Loucy (cell line): Measurements from ENCODE around the gene PITX2.

Experiments used
- H2AFZ ChIP-seq: fragments of 200-600 bp; sonication (generic); 2 replicates; pipeline ENCODE4 v1.6.0; 2016; ENCODE audit warnings: antibody characterized with exemption, mild to moderate bottlenecking, low read length, moderate library complexity
- H3F3A ChIP-seq: fragments of 200-600 bp; 2 replicates; pipeline ENCODE4 v1.6.0; 2016; ENCODE audit warnings: antibody characterized with exemption, low read depth, mild to moderate bottlenecking
- H3K27me3 ChIP-seq: fragments of 200-600 bp; sonication (generic); 2 replicates; pipeline ENCODE4 v1.6.1; 2014; ENCODE audit warnings: low read length, mild to moderate bottlenecking; ENCODE audit not compliant: insufficient read depth, poor library complexity, severe bottlenecking
- H3K36me3 ChIP-seq: fragments of 200-600 bp; sonication (generic); 2 replicates; pipeline ENCODE4 v1.6.1; 2016; ENCODE audit warnings: low read length; ENCODE audit not compliant: insufficient read depth
- H3K4me1 ChIP-seq: fragments of 200-600 bp; sonication (generic); 2 replicates; pipeline ENCODE4 v1.5.1; 2014; ENCODE audit warnings: low read length, mild to moderate bottlenecking; ENCODE audit not compliant: insufficient read depth, poor library complexity, severe bottlenecking
- H3K4me2 ChIP-seq: fragments of 200-600 bp; sonication (generic); 2 replicates; pipeline ENCODE4 v1.6.0; 2014; ENCODE audit warnings: antibody characterized with exemption, low read length, low read depth, mild to moderate bottlenecking; ENCODE audit not compliant: poor library complexity, severe bottlenecking
- H3K4me3 ChIP-seq: fragments of 200-600 bp; sonication (generic); 2 replicates; pipeline ENCODE4 v1.5.1; 2014; ENCODE audit warnings: low read length, mild to moderate bottlenecking, mixed read lengths; ENCODE audit not compliant: poor library complexity, severe bottlenecking
- H3K79me2 ChIP-seq: fragments of 200-600 bp; sonication (generic); 2 replicates; pipeline ENCODE4 v1.6.1; 2014; ENCODE audit warnings: low read length; ENCODE audit not compliant: insufficient read depth
- H3K9ac ChIP-seq: fragments of 200-600 bp; sonication (generic); 2 replicates; pipeline ENCODE4 v1.6.0; 2014; ENCODE audit warnings: mild to moderate bottlenecking, low read depth, low read length, moderate library complexity; ENCODE audit not compliant: poor library complexity, severe bottlenecking
- H3K9me2 ChIP-seq: fragments of 200-600 bp; sonication (generic); replicated peaks from 2 replicates; pipeline ENCODE4 v1.6.1; 2016; ENCODE audit warnings: low read depth, low read length, mixed read lengths
- H3K9me3 ChIP-seq: fragments of 200-600 bp; sonication (generic); 2 replicates; pipeline ENCODE4 v1.6.1; 2014; ENCODE audit warnings: mild to moderate bottlenecking, antibody characterized with exemption, low read length, low read depth; ENCODE audit not compliant: insufficient read depth
- H4K20me1 ChIP-seq: fragments of 200-600 bp; sonication (generic); 2 replicates; pipeline ENCODE4 v1.6.0; 2014; ENCODE audit warnings: antibody characterized with exemption, low read length, mild to moderate bottlenecking; ENCODE audit not compliant: insufficient read depth, poor library complexity, severe bottlenecking
- EZH2phosphoT487 ChIP-seq: fragments of 200-600 bp; IDR thresholded peaks from 2 replicates; pipeline ENCODE4 v1.6.1; 2018; ENCODE audit warnings: antibody characterized with exemption, mild to moderate bottlenecking, moderate library complexity, borderline replicate concordance
- TF ChIP-seq, protein P1 (sequence below): fragments of 200-600 bp; sonication (generic); conservative IDR thresholded peaks from 2 replicates; pipeline ENCODE4 v1.5.1; 2014; ENCODE audit warnings: mild to moderate bottlenecking, antibody characterized with exemption, low read length

PITX2 gene

DNA sequence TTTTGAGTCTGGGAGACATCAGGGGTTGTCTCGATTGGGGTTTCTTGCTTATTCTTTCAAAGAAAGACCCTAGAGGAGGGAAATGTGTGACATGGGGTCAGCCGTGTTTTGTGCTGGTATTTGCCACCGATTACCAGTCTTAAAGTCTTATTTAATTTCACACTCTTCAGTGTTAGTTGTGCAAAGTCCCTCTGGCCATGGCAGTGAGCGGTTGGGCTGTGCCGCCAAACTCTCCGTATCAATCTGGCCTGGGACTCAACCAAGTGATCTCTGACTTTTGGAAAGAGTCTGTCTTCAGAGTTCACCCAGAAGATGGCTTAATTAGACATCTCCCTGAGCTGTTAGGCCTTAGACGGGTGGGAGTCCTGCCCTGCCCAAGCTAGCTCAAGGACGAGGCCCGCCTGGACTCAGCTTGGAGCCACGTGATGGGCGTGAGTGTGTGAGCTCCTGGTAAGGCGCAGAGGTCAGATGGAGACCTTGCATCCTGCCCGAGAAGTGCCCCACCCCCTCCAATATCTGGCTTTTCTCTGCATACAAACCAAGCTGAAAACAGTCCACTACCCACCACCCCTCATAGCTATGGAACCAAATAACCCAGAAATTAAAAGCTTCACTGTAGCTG lies 3.8 kb upstream of the PITX2 start:
- H3K4me3 ChIP-seq = no peak overlapping the region
- no peaks in the 10 kb centered on the region for H3F3A ChIP-seq
- no peak overlapping the region for H3K9ac ChIP-seq
- no peaks in the 10 kb centered on the region for H3K9me2 ChIP-seq
- no peak overlapping the region for H3K4me2 ChIP-seq
- H4K20me1 ChIP-seq = no peaks in the 10 kb centered on the region
- no peak for TF ChIP-seq EZH2phosphoT487
- TF ChIP-seq, protein P1, sequence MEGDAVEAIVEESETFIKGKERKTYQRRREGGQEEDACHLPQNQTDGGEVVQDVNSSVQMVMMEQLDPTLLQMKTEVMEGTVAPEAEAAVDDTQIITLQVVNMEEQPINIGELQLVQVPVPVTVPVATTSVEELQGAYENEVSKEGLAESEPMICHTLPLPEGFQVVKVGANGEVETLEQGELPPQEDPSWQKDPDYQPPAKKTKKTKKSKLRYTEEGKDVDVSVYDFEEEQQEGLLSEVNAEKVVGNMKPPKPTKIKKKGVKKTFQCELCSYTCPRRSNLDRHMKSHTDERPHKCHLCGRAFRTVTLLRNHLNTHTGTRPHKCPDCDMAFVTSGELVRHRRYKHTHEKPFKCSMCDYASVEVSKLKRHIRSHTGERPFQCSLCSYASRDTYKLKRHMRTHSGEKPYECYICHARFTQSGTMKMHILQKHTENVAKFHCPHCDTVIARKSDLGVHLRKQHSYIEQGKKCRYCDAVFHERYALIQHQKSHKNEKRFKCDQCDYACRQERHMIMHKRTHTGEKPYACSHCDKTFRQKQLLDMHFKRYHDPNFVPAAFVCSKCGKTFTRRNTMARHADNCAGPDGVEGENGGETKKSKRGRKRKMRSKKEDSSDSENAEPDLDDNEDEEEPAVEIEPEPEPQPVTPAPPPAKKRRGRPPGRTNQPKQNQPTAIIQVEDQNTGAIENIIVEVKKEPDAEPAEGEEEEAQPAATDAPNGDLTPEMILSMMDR = no peak
- no peaks in the 10 kb centered on the region for H3K27me3 ChIP-seq
- no peaks in the 10 kb centered on the region for H3K9me3 ChIP-seq
- no peak overlapping the region for H2AFZ ChIP-seq
- H3K36me3 ChIP-seq = no peaks in the 10 kb centered on the region
- H3K79me2 ChIP-seq = no peaks in the 10 kb centered on the region
- no peaks in the 10 kb centered on the region for H3K4me1 ChIP-seq

DNA sequence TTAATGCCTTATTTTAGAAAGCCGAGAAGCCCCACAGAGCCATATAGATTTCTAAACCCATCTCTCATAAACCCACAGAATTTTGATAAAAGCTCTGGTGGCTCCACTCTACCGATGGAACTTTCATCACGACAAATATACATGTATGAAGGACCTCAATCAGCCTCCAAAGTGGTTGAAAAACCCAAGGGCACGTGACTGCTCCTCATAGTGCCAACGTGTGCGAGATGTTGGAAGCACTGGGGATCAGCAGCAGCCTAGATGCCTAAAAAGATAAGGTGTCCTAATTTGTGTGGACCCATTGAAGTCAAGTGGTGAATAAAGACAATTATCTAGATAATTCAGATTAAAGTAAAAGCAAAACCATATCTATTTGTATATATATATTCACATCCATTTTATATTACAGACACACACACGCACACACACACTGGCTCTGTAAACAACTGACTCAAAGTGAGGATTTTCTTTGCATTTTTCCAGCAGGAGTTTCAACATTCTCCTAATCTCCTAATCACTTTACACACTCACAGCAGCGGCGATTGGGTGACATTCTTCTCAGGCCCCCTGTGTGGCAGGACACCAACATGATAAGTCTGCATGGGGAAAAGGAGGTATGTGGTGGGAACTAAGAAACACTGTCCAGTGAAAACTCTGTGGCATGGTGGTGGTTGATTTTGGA lies 2.8 kb upstream of the PITX2 start:
- Histone ChIP-seq H3K4me1 (no peaks in the 10 kb centered on the region), H2AFZ (no peak overlapping the region), H4K20me1 (no peaks in the 10 kb centered on the region), H3K9ac (no peak overlapping the region), H3K9me3 (no peaks in the 10 kb centered on the region), H3K79me2 (no peaks in the 10 kb centered on the region), H3F3A (no peaks in the 10 kb centered on the region), H3K36me3 (no peaks in the 10 kb centered on the region), H3K27me3 (no peaks in the 10 kb centered on the region), H3K4me2 (no peak overlapping the region), H3K9me2 (no peaks in the 10 kb centered on the region), H3K4me3 (no peak overlapping the region)
- no peak for TF ChIP-seq EZH2phosphoT487
- TF ChIP-seq, protein P1 = no peak

DNA sequence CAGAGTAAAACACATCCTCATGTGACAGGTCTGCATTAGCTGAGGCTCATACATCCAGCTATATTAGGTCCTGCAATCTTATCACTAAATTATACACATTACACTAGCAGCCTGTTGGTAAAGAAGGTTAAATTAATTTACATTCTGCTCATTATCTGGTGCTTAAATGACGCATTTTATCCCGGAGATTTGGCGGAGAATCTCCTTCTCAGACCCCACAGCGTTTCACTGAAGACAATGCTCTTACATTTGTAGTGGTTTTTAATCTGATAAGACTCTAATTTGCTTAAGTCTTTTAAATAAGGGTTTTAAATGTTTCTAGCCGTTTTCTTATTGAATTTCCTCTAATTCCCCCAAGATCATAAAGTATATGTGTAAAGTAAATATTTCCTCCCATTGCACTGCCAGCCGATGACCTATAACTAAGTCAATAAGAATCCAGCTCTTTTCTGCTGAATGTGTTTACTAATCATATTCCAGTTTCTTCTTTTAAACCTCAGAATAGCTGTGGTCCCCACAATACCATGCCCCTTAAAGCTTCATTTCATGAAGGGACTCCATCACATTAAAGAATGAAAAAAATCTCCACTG lies 2.1 kb upstream of the PITX2 start:
- no peaks in the 10 kb centered on the region for H3F3A ChIP-seq
- no peaks in the 10 kb centered on the region for H3K4me1 ChIP-seq
- H3K9ac ChIP-seq = no peak overlapping the region
- H3K9me2 ChIP-seq = no peaks in the 10 kb centered on the region
- no peaks in the 10 kb centered on the region for H3K36me3 ChIP-seq
- TF ChIP-seq, protein P1 = no peak
- no peak for TF ChIP-seq EZH2phosphoT487
- no peaks in the 10 kb centered on the region for H3K79me2 ChIP-seq
- H3K4me3 ChIP-seq = no peak overlapping the region
- H3K9me3 ChIP-seq = no peaks in the 10 kb centered on the region
- no peak overlapping the region for H2AFZ ChIP-seq
- no peaks in the 10 kb centered on the region for H4K20me1 ChIP-seq
- no peaks in the 10 kb centered on the region for H3K27me3 ChIP-seq
- H3K4me2 ChIP-seq = no peak overlapping the region
